Sigmoid colon (tissue), 7 donors: ENCODE data around the gene SLC12A4. TPM values are rescaled to one million over a fixed set of nuclear protein-coding genes. Genes with fewer than 3 reads are reported as not detected.

ENCODE experiments used
- DNase-seq: peaks from one replicate; pipeline ENCODE4 v3.0.0-alpha.2; 2019
- H3K27ac ChIP-seq, 4 donors: fragments of 200-600 bp; sonication (generic); one replicate each; pipeline ENCODE4 v1.5.1; 2016 to 2019; ENCODE audit warnings: mild to moderate bottlenecking in 1 of 4
- H3K27me3 ChIP-seq, 3 donors: fragments of 200-600 bp; sonication (generic); one replicate each; pipeline ENCODE4 v1.5.1; 2019; ENCODE audit warnings: mild to moderate bottlenecking in 1 of 3
- H3K36me3 ChIP-seq, 4 donors: fragments of 200-600 bp; sonication (generic); one replicate each; pipeline ENCODE4 v1.5.1; 2016 to 2019
- H3K4me1 ChIP-seq, 4 donors: fragments of 200-600 bp; sonication (generic); one replicate each; pipeline ENCODE4 v1.5.1; 2017 to 2019
- H3K4me3 ChIP-seq, 4 donors: fragments of 200-600 bp; sonication (generic); one replicate each; pipeline ENCODE4 v1.5.1; 2017 to 2019; ENCODE audit warnings: mild to moderate bottlenecking in 2 of 4, moderate library complexity in 1 of 4
- H3K9me3 ChIP-seq, 4 donors: fragments of 200-600 bp in 3 of 4; sonication (generic) in 3 of 4; one replicate each; pipeline versions ENCODE4 v1.5.1 to v1.6.1; 2013 to 2019
- CTCF ChIP-seq, 4 experiments: fragments of 450-650 bp in 3 of 4; fragments of 200-600 bp in 1 of 4; IDR thresholded peaks; one replicate each; pipeline ENCODE4 v1.5.1; 2016 to 2019; ENCODE audit warnings: antibody characterized with exemption in 4 of 4, mild to moderate bottlenecking in 3 of 4, moderate library complexity in 2 of 4
- EP300 ChIP-seq, 4 donors: sonication (generic); formaldehyde crosslinking; IDR thresholded peaks; one replicate each; pipeline ENCODE4 v1.6.1; 2017; ENCODE audit warnings: antibody characterized with exemption in 4 of 4
- POLR2A ChIP-seq, 2 donors: fragments of 450-650 bp; IDR thresholded peaks; one replicate each; pipeline ENCODE4 v1.6.1; 2016; ENCODE audit warnings: antibody characterized with exemption in 2 of 2, mild to moderate bottlenecking in 2 of 2, moderate library complexity in 2 of 2
- POLR2AphosphoS5 ChIP-seq, 4 donors: sonication (generic); formaldehyde crosslinking; IDR thresholded peaks; one replicate each; pipeline ENCODE4 v1.6.1; 2017; ENCODE audit warnings: antibody characterized with exemption in 4 of 4
- WGBS, 2 donors: extraction: QIAGEN DNeasy Blood & Tissue Kit; methylation state at CpG; one replicate each; pipeline ENCODE4 v1.1.7; 2013; 5-methylcytosine and 5-hydroxymethylcytosine counted together
- intact Hi-C: fragments of 100-400 bp; cut with DNase I; formaldehyde crosslinking; loops from one replicate; pipeline ENCODE4 v1.15.1; 2023
- polyA plus RNA-seq, 3 donors: library from polyadenylated mRNA; stranded (reverse); fragments of 200-250 nt; gene quantifications; one replicate each; pipeline ENCODE4 v1.2.3, GENCODE V29; 2013
- total RNA-seq, 4 donors: library from RNA; depleted of rRNA; stranded (reverse); fragments of >200 nt; gene quantifications; one replicate each; pipeline ENCODE4 v1.1.0, GENCODE V29; 2016
- donor health status: healthy with polysubstance abuse.
- donor health status: Bipolar disorder and iron deficiency.
- donor health status: healthy.

The SLC12A4 gene
- total and polyA plus RNA-seq, 7 donors = 3.0 to 77.0 (median 27.6) TPM

GRCh38 chr16:67930678-67931211 is 37.7 kb downstream of the SLC12A4 start:
- peaks cover 0 to 24% (median 19%) of the 10 kb centered on the region in 4 donors for H3K4me1 ChIP-seq
- 94% methylated on average over 17 of the region's 17 CpGs for WGBS, 2 donors
- peaks cover 8 to 50% (median 16%) of the 10 kb centered on the region in 4 donors for H3K36me3 ChIP-seq
- H3K9me3 ChIP-seq = no peaks in the 10 kb centered on the region
- H3K4me3 ChIP-seq = no peak overlapping the region
- no peak for TF ChIP-seq CTCF (IDR thresholded peaks at IDR 0.05)
- no peak for TF ChIP-seq POLR2AphosphoS5 (IDR thresholded peaks at IDR 0.05)
- no peak for TF ChIP-seq EP300 (IDR thresholded peaks at IDR 0.05)
- TF ChIP-seq POLR2A (IDR thresholded peaks at IDR 0.05) = no peak
- no peaks in the 10 kb centered on the region for H3K27me3 ChIP-seq
- DNase-seq = peak; percentile 56
- H3K27ac ChIP-seq = no peak overlapping the region
- intact Hi-C loops = loop anchor here (10.0 kb wide), 1 partner anchor 406 kb away; the partner anchor contains the start of gene RIPOR1

- H3K36me3 ChIP-seq = peaks cover 8 to 50% (median 16%) of the 10 kb centered on the region in 4 donors
- no peaks in the 10 kb centered on the region for H3K27me3 ChIP-seq
- H3K4me1 ChIP-seq = peaks cover 0 to 22% (median 16%) of the 10 kb centered on the region in 4 donors
- H3K4me3 ChIP-seq = no peak overlapping the region
- TF ChIP-seq POLR2AphosphoS5 (IDR thresholded peaks at IDR 0.05) = no peak
- no peak for TF ChIP-seq CTCF (IDR thresholded peaks at IDR 0.05)
- TF ChIP-seq EP300 (IDR thresholded peaks at IDR 0.05) = no peak
- TF ChIP-seq POLR2A (IDR thresholded peaks at IDR 0.05) = no peak
- no peaks in the 10 kb centered on the region for H3K9me3 ChIP-seq
- peak; percentile 61 for DNase-seq
- 94 to 96% methylated on average over 14 of the region's 14 CpGs for WGBS, 2 donors
- intact Hi-C loops = loop anchor here (10.0 kb wide), 1 partner anchor 405 kb away; the partner anchor contains the start of gene RIPOR1
- no peak overlapping the region for H3K27ac ChIP-seq
Measured at GRCh38 chr16:67930191-67930590, 38.2 kb downstream of the SLC12A4 start.

- DNase-seq = peak; percentile 84
- Histone ChIP-seq H3K27ac (no peak overlapping the region), H3K4me3 (no peak overlapping the region), H3K27me3 (no peaks in the 10 kb centered on the region), H3K4me1 (peaks cover 0 to 15% (median 10%) of the 10 kb centered on the region in 4 donors), H3K9me3 (no peaks in the 10 kb centered on the region), H3K36me3 (peaks cover 8 to 45% (median 17%) of the 10 kb centered on the region in 4 donors)
- TF ChIP-seq EP300 (IDR thresholded peaks at IDR 0.05) (no peak), CTCF (IDR thresholded peaks at IDR 0.05) (peak; percentile 53 to 76 (median 68))
- 45 to 56% methylated on average over 16 of the region's 16 CpGs for WGBS, 2 donors
- intact Hi-C loops = loop anchor here (1.0 to 5.0 kb wide), 2 partner anchors 45 to 111 kb away; no protein-coding TSS in a partner anchor
Measured at GRCh38 chr16:67928561-67929364, 39.7 kb downstream of the SLC12A4 start.

- no peak for DNase-seq
- Histone ChIP-seq H3K4me3 (no peak overlapping the region), H3K4me1 (peaks cover 0 to 20% (median 11%) of the 10 kb centered on the region in 4 donors), H3K27ac (no peak overlapping the region), H3K36me3 (peaks cover 8 to 52% (median 19%) of the 10 kb centered on the region in 4 donors), H3K9me3 (no peaks in the 10 kb centered on the region), H3K27me3 (no peaks in the 10 kb centered on the region)
- intact Hi-C loops = loop anchor here (1.0 to 5.0 kb wide), 2 partner anchors 45 to 111 kb away; no protein-coding TSS in a partner anchor
- no peak for TF ChIP-seq POLR2AphosphoS5 (IDR thresholded peaks at IDR 0.05)
- no peak for TF ChIP-seq EP300 (IDR thresholded peaks at IDR 0.05)
- no peak for TF ChIP-seq POLR2A (IDR thresholded peaks at IDR 0.05)
- TF ChIP-seq CTCF (IDR thresholded peaks at IDR 0.05) = no peak
- WGBS, 2 donors = 66 to 82% methylated on average over 7 of the region's 7 CpGs
Measured at GRCh38 chr16:67928147-67928546, 40.3 kb downstream of the SLC12A4 start.
